ENCODE results near the gene BICDL1. TPM values are rescaled to one million over a fixed set of nuclear protein-coding genes. Genes with fewer than 3 reads are reported as not detected.

Gene BICDL1
- total RNA-seq, 1 donor from 2014 or later: 9.0 TPM

- Histone ChIP-seq H3K27me3 (ENCODE audit: low read depth) (no peaks in the 10 kb centered on the region), H3K36me3 (no peaks in the 10 kb centered on the region), H3K4me1 (no peaks in the 10 kb centered on the region), H3K27ac (no peak overlapping the region), H3K9me3 (no peaks in the 10 kb centered on the region), H3K4me3 (no peak overlapping the region)
- intact Hi-C loops (cut with DNase I): no loop called here
- no peak for DNase-seq
- ATAC-seq: no peak
- no peak for TF ChIP-seq CTCF (IDR thresholded peaks at IDR 0.05)
These were observed 39.4 kb upstream of the BICDL1 start for GRCh38 chr12:119949594-119949993.

GRCh38 chr12:119956047-119956446, 33.0 kb upstream of the BICDL1 start:
- no peak overlapping the region for H3K4me3 ChIP-seq
- no peaks in the 10 kb centered on the region for H3K36me3 ChIP-seq
- ATAC-seq: no peak
- H3K27me3 ChIP-seq (ENCODE audit: low read depth): no peaks in the 10 kb centered on the region
- H3K27ac ChIP-seq: no peak overlapping the region
- H3K4me1 ChIP-seq: no peaks in the 10 kb centered on the region
- peaks cover 18% of the 10 kb centered on the region for H3K9me3 ChIP-seq
- no peak for TF ChIP-seq CTCF (IDR thresholded peaks at IDR 0.05)
- no peak for DNase-seq
- intact Hi-C loops (cut with DNase I): no loop called here

GRCh38 chr12:119957135-119957534, 31.9 kb upstream of the BICDL1 start:
- H3K4me3 ChIP-seq: no peak overlapping the region
- intact Hi-C loops (cut with DNase I): no loop called here
- no peak overlapping the region for H3K27ac ChIP-seq
- H3K9me3 ChIP-seq: peaks cover 18% of the 10 kb centered on the region
- H3K4me1 ChIP-seq: no peaks in the 10 kb centered on the region
- TF ChIP-seq CTCF (IDR thresholded peaks at IDR 0.05): no peak
- no peaks in the 10 kb centered on the region for H3K36me3 ChIP-seq
- H3K27me3 ChIP-seq (ENCODE audit: low read depth): no peaks in the 10 kb centered on the region
- DNase-seq (no peak), ATAC-seq (no peak)

- H3K27ac ChIP-seq: no peak overlapping the region
- intact Hi-C loops (cut with DNase I): no loop called here
These were observed 29.6 kb upstream of the BICDL1 start for GRCh38 chr12:119959435-119959834.

GRCh38 chr12:119964123-119964522, 24.9 kb upstream of the BICDL1 start:
- Histone ChIP-seq H3K27ac (no peak overlapping the region), H3K27me3 (ENCODE audit: low read depth) (no peaks in the 10 kb centered on the region), H3K4me3 (no peak overlapping the region), H3K9me3 (no peaks in the 10 kb centered on the region), H3K4me1 (no peaks in the 10 kb centered on the region), H3K36me3 (no peaks in the 10 kb centered on the region)
- intact Hi-C loops (cut with DNase I): no loop called here
- ATAC-seq (no peak), DNase-seq (no peak)
- no peak for TF ChIP-seq CTCF (IDR thresholded peaks at IDR 0.05)

More at GRCh38 chr12:119959435-119959834, 29.6 kb upstream of the BICDL1 start:
- TF ChIP-seq CTCF (IDR thresholded peaks at IDR 0.05): no peak
- no peak overlapping the region for H3K4me3 ChIP-seq
- no peaks in the 10 kb centered on the region for H3K36me3 ChIP-seq
- ATAC-seq (no peak), DNase-seq (no peak)
- H3K27me3 ChIP-seq (ENCODE audit: low read depth): no peaks in the 10 kb centered on the region
- no peaks in the 10 kb centered on the region for H3K4me1 ChIP-seq
- peaks cover 18% of the 10 kb centered on the region for H3K9me3 ChIP-seq

- Histone ChIP-seq H3K4me3 (no peak overlapping the region), H3K9me3 (no peaks in the 10 kb centered on the region), H3K4me1 (no peaks in the 10 kb centered on the region), H3K27me3 (ENCODE audit: low read depth) (no peaks in the 10 kb centered on the region), H3K27ac (no peak overlapping the region), H3K36me3 (no peaks in the 10 kb centered on the region)
- intact Hi-C loops (cut with DNase I): no loop called here
- no peak for ATAC-seq
- DNase-seq: no peak
- no peak for TF ChIP-seq CTCF (IDR thresholded peaks at IDR 0.05)
These were observed 24.1 kb upstream of the BICDL1 start for GRCh38 chr12:119964929-119965328.
